ENCODE measurements around the gene TAF15.

The TAF15 gene

DNA sequence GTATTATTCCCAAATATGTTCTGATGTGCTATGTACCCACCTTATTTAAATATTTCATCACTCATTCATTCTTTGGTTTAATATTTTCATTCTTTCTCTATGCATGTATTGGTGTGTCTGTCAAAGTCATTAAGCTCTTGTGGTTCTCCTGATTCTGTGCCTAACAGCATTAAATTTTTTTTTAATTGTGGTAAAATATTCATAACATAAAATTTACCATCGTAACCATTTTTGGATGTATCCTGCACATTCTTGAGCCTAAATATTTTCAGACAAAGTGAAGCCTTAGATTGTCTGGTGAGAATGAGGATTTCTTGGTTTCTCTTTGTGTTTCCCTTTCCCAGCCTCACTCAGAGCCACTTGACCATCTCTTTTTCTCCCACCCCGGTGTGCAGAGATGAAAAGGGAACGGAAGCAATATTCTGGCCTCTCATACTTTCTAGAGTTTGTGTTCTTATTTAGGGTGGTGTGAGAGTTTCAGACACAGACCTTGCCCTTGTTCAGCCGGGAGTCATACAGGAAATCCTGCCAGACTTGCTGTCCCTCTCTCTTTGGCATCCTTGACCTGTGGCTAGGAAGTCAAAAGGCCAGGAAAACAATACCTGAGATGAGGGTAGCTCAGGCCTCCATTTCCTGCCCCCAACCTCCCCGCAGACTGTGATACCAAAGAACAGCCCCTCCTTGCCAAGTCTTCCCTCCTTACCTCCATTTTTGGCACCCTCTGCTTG lies 66.0 kb downstream of the TAF15 start:
- DNase-seq, result no peak

DNA sequence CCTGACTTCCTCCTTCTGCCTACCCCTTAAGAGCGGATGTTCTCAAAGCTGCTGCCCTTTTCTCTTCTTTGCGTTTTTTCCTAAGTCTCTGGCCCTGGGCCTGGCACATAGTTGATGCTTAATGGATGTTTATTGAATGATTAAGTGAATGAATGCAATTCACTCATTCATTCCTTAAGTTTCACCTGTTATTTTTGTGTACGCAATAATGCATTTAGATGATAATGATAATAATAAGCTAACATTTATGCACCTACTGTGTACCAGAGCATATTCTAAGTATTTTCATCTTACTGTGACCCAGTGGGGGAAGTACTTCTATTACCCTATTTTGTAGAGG lies 66.5 kb downstream of the TAF15 start:
- DNase-seq, result no peak

DNA sequence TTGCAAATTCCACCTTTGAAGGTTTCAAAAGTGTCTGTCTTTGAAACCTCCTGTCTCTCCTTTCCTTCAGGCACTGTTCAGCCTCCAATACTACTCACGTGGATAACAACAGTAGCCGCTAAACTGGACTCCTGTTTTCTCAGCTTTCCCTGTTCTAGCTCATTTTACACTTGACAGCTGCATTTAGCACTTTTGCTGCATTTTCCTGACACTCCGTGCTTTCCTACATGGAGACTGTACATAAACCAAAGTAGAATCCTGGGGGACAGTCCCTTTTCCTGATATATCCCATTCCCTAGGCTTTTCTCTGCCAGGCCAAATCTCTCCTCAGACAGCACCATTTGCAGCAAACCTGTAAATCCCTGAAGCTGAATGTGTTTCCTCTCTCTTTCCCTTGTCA lies 67.2 kb downstream of the TAF15 start:
- no peak for DNase-seq

DNA sequence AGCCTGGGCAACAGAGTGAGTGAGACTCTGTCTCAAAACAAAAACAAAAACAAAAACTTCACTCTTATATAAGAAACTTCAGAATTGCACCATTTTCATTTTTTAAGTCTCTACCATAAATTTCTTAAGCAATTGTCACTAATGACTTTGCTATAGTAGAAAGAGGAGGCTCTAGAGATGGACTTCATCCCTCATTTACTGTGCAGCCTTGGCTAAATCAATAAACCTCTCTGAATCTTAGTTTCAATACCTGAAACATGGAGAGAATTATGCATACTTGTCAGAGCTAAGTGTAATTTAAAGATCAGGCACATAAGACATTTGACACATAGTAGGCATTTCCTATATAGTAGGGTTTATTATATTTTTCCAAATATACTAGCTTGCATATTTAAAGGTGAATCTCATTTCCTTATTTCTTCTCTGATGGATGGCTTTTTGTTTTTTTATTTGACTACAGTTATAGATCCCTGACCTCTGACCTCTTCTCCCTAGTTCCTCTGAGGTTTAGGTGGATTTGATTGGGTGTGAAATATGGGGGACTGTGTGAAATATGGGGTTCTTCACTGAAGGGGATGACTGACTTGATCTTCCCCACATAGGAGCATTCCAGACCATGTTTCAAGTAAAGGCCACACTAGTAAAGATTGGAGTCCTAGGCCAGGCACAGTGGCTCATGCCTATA lies 68.2 kb downstream of the TAF15 start:
- no peak for DNase-seq

DNA sequence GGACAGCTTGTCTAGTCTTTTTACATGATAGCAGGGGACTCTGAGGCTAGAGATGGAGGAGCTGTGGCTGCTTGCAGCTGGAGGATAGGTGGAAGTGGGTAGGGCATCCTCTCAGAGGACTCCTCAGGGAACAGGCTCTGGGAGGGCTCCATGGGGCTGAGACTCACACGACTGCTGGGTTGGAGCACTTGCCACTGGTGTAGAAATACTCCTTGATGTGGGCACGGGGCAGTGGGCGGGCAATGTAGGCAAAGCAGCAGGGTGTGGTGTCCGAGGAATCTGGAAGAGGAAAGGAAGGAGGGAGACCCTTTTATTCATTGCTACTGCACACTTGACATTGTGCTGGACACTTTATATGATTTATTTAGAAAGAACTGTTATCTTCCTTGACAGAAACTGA lies 69.1 kb downstream of the TAF15 start:
- no peak for DNase-seq

DNA sequence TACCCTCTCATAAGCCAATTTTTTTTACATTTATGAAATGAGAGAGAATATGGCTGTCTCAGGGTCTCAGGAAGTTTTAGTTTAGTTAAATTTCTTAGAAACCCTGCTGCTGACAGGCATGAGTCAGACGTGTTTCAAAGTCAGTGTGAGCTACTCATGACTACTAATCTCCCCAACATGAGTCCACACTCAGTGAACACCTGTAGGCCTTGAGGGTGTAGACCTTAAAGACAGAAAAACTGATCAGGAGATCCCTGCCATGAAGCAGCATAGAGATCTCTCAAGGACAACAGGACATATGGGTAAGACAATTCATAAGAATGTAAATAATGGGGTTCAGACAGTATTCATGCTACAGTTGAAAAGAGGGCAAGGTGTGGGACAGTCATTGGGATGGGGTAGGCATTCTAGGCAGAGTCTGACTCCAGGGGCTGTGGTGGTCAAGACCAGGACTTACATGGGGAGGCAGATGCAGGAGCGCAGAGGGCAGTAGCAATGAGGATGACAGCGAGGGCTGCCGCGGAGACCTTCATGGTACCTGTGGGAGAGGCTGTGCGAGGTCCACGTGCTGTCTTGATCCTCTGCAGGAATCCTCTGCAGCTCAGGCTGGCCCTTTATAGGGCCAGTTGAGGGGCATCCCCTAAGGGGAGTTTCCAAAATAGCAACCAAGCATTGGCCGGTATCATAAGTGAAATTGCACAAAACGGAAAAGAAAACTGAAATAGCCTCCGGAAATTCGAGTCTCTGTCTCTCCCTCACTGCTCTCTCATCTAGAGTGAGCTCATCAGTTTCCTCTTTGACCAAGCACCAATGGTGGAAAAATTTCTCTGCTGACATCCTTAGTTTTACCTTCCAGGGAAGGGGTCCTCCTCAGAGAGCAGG lies 70.7 kb downstream of the TAF15 start, which contains the start of gene CCL5:
TSS of gene CCL5 (minus strand) at position 588 of the 882 bp plus-strand sequence.
- DNase-seq, result no peak

DNA sequence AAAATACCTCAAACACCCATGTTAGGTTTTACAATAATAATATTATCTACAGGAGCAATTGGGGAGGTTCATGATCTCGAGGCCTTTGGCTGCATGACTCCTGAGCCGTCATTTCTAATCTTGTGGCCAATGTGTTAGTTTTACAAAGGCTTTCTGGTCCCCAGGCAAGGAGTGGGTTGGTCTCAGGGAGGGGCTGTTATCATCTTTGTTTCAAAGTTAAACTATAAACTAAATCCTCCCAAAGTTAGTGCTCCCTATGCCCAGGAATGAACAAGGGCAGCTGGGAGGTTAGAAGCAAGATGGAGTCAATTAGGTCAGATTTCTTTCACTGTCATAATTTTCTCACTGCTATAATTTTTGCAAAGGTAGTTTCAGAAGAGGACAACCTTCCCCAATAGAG lies 80.0 kb downstream of the TAF15 start:
- no peak for DNase-seq

DNA sequence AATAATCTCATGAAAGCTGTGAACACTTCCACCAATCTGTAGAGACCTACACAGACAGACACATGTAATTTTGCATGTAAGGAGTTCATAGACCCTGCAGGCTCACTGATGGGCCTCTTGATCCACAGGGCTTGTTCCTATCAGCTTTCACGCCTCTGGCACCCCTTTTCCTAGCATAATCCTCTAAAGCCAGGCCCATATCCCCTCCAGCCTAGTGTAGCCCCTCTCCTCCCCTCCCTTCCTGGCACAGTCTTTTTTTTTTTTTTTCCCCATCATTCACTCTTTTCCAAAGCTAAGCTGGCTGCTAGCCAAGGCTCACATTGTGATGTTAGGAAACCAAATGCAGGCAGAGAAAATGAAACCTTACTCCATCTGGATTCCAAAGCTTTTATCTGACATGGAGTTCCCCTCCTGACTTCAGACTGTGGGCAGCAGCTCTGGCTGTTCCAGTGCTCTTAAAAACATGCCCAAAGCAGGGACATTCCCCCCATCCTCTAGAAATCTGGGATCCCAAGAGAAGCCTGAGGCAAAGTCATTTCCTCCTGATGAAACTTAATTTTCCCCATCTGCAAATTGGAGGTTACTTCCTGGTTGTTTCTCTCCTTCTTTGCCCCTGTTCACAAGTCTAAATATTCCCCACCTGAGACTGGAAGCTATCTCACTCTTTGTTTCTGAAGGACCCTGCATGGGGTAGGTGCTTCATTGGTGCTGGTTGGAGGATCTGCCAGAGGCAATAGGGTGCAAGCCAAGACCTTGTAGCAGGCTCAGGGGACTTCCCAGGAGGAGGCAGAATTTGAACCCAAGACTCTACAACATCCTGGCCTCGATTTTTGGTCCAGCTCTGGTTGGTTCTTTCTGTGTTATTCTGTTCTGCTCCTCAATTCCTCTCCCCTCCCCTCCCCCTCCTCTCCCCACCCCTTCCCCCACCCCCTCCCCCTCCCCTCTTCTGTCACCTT lies 80.8 kb downstream of the TAF15 start:
- no peak for DNase-seq

DNA sequence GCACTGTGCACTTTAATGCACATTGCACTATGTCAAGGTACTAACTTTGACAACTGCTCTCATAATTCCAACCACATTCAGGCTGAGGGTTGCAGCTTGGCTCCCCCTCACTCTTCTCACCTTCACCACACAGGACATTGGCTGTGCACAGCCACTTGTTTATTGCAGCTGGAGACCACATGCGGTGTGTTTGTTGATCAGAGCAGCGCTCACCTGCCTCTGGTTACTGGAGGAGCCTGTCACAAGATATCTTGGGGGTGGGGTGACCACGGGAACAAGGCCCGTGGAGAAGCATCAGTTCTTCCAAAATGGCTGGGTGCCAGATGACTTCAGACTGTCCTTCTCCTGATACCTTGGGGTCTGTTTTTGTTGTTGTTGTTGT lies 81.5 kb downstream of the TAF15 start:
- DNase-seq, result no peak

DNA sequence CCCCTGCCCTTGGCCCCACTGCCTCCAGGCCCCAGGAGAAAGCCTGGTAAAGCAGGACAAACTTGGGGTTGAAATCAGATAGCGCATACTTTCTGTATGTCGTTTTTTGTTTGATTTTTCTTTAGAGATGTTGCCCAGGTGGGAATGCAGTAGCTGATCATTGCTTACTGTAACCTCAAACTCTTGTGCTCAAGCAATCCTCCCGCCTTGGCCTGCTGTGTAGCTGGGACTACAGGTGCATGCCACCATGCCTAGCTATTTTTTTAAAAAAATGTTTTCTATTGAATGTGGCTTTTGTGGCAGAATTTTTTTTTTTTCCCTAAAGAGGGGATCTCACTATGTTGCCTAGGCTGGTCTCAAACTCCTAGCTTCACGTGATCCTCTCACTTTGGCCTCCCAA lies 82.0 kb downstream of the TAF15 start:
- no peak for DNase-seq

DNA sequence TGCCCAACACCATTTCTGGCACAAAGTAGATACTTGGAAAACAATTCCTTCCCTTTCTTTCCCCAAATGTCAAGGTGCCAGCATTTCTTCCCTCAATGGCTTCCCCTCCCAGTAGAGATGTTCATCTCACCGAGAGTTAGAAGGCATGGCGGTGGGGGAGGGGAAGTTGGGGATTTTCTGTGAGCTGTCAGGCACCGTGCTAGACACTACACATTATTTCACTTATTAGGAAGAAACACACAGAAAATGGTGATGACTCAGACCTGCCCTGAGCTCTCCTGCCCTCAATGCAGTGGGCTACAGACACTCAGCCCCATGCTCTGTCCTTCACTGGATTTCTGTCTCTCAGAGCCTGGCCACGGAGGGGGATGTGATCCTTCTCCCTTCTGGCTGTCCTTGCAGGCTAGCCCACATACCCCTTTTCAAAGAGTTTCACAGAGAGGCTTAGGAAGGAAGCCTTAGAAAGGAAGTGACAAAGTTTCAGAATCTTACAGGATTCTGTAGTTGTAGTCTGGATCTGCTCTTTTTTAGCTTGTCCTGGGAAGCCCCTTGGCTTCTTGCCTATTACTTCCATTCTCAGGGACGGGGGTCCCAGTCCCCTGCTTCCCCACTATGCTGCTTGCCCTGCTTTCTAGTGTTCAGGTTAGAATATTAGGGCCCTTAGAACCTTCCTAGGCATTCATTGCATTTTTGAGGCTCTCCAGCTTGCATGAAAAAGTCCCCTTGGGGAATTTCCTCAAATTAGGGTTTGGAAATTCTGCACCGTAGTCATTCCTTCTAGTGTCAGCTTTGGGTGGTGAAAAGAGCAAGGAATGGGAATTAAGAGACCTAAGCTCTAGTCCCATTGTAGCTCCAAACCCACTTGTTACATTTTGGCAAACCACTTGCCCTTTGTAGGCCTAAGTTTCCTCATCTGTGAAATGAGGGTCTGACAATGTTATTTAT lies 83.1 kb downstream of the TAF15 start:
- DNase-seq, result peak; percentile 60

DNA sequence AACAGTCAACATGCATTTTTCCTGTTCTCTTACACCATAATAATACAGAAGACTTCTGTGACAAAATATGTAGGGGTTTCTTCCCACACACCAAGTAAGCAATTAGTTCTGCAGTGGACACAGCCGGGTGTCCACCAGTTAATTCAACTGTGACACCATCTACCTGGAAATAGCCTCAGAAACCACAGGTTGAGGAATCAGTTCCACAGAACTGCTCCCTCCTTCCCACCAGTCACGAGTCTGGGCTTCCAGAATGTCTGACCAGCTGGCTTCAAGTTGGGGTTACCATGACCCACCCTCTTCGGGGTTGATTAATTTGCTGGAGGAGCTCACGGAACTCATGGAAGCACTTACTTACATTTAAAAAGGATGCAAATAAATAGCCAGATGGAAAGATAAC lies 84.5 kb downstream of the TAF15 start:
- no peak for DNase-seq

DNA sequence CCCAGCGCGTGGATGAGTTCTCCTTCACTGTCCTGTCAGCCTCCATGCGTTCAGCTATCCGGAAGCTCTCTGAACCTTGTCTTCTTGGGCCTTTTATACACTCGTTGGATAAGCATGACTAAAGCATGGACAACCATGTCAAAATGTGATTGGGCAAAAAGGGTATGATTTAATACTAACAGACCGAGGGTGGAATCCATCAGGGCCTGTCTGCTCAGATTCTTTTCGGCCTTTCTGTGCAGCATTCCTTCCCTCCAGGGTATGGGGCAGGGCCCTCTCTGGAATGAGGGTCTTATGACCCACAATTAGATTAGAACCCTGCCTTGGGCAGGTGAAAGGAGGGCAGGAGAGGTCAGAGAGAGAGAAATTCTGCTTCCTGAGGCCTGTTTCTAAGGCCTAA lies 84.9 kb downstream of the TAF15 start:
- DNase-seq, result no peak

DNA sequence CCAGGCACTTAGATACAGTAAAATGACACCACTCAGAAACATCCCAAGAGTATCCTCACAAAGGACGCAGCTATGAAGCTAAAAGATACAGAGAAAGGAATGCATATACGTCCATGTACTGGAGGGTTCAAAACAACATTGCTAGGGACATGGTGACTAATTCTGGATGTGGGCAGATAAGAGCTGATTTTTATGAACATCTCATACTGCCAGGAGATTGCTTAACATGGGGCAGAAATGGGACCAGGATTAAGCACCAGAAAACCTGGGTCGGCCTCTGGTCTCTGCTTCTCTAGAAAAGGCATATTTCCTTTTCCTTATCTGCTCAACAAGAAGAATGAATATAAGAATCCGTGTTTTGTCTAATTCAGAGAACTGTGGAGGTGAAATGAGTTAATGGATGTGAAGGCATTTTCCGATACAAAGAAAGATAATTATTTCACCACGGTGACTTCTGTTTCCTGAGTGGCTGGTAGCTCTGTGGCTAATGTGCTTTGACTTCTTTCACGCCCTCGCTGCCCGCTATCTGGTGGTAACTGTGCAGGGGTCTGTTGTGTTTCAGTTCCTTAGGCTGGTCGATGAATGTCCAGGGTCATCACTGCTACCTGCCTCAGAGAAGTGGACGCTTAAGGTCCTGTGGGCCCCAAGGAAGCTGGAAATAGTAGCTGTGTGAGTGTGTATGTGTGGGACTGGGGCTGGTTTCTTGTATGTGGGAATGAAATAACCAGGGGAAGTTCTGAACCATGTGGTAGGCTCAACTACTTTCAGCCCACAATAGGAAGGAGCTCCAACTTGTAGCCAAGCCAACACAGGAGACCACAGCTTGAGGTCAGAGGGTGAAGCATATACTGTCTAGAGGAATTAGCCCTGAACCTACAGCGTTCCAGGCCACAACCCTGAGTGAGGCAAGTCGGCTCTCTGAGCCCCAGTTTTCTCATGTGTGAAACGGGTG lies 86.6 kb downstream of the TAF15 start:
- no peak for DNase-seq

Data from stimulated activated CD4-positive, alpha-beta T cell treated with anti-CD3 and anti-CD28 coated beads, Interleukin-4, amount 100 ng/mL, for 1 hour (primary cell).